GM19099 (cell line): ENCODE measurements around the gene TLE3.
A peak's percentile ranks its signal among the peaks of the same experiment; 100 is the strongest.

Experiments
- POLR2A ChIP-seq: IDR thresholded peaks from 3 replicates; pipeline ENCODE4 v1.6.1; 2011; ENCODE audit warnings: low read depth; ENCODE audit not compliant: insufficient read length; ENCODE audit errors: extremely low read depth

TLE3 gene

GRCh38 chr15:70014860-70015490 is 82.7 kb downstream of the TLE3 start:
- peak; percentile 63 for TF ChIP-seq POLR2A

- TF ChIP-seq POLR2A = no peak
Observed at GRCh38 chr15:70014331-70014730, 83.4 kb downstream of the TLE3 start.

GRCh38 chr15:70013656-70014313 is 83.9 kb downstream of the TLE3 start:
- TF ChIP-seq POLR2A = no peak

- TF ChIP-seq POLR2A = no peak
Observed at GRCh38 chr15:70012895-70013294, 84.8 kb downstream of the TLE3 start.

- no peak for TF ChIP-seq POLR2A
Observed at GRCh38 chr15:70008697-70009290, 88.9 kb downstream of the TLE3 start.

- no peak for TF ChIP-seq POLR2A
Observed at GRCh38 chr15:70006259-70007147, 91.2 kb downstream of the TLE3 start.

- no peak for TF ChIP-seq POLR2A
Observed at GRCh38 chr15:70004826-70005225, 92.9 kb downstream of the TLE3 start.

- no peak for TF ChIP-seq POLR2A
Observed at GRCh38 chr15:70002897-70003296, 94.8 kb downstream of the TLE3 start.

- TF ChIP-seq POLR2A = no peak
Observed at GRCh38 chr15:70001859-70002258, 95.9 kb downstream of the TLE3 start.

GRCh38 chr15:69999392-70000085 is 98.2 kb downstream of the TLE3 start:
- no peak for TF ChIP-seq POLR2A

GRCh38 chr15:69998541-69999391 is 99.0 kb downstream of the TLE3 start:
- TF ChIP-seq POLR2A = no peak

- no peak for TF ChIP-seq POLR2A
Observed at GRCh38 chr15:69997813-69998212, 99.9 kb downstream of the TLE3 start.
